Psoas muscle (tissue), 8 donors: ENCODE measurements around the gene CDH4. TPM values are rescaled to one million over a fixed set of nuclear protein-coding genes. Genes with fewer than 3 reads are reported as not detected.

Experiments
- ATAC-seq, 4 donors: fragments of 200-7000 bp; cut with Tn5 transposase; one replicate each; pipeline ENCODE4 v1.9.1; 2020; ENCODE audit warnings: moderate library complexity in 3 of 4, mild to moderate bottlenecking in 2 of 4
- DNase-seq, 2 donors: peaks; one replicate each; pipeline ENCODE4 v3.0.0-alpha.2; 2020
- H3K27ac ChIP-seq: fragments of 200-600 bp; one replicate; pipeline ENCODE4 v1.8.0; 2022
- H3K27me3 ChIP-seq, 3 donors: fragments of 200-600 bp in 1 of 3; one replicate each; pipeline versions ENCODE4 v1.6.1 to v1.8.0; 2013 to 2022; ENCODE audit warnings: low read length in 2 of 3, mild to moderate bottlenecking in 2 of 3, moderate library complexity in 1 of 3; ENCODE audit not compliant: insufficient read depth in 3 of 3
- H3K36me3 ChIP-seq, 2 donors: fragments of 200-600 bp in 1 of 2; one replicate each; pipeline versions ENCODE4 v1.6.1 to v1.8.0; 2013 to 2022; ENCODE audit warnings: low read depth in 1 of 2, mild to moderate bottlenecking in 1 of 2, moderate library complexity in 1 of 2; ENCODE audit not compliant: insufficient read depth in 1 of 2
- H3K4me1 ChIP-seq: fragments of 200-600 bp; one replicate; pipeline ENCODE4 v1.8.0; 2022
- H3K4me3 ChIP-seq: fragments of 200-600 bp; one replicate; pipeline ENCODE4 v1.8.0; 2022; ENCODE audit warnings: mild to moderate bottlenecking
- H3K9me3 ChIP-seq: fragments of 200-600 bp; one replicate; pipeline ENCODE4 v1.8.0; 2022
- CTCF ChIP-seq: fragments of 200-600 bp; IDR thresholded peaks from one replicate; pipeline ENCODE4 v1.8.0; 2022; ENCODE audit warnings: antibody characterized with exemption
- WGBS, 3 donors: extraction: QIAGEN DNeasy Blood & Tissue Kit; methylation state at CpG; one replicate each; pipeline versions ENCODE4 v1.1.6 to v1.1.7; 2013; 5-methylcytosine and 5-hydroxymethylcytosine counted together
- intact Hi-C, 2 donors: fragments of 100-400 bp; cut with DNase I; formaldehyde crosslinking; loops; one replicate each; pipeline versions ENCODE4 v1.11.0 to v1.14.2; 2022
- polyA plus RNA-seq, 3 donors: library from polyadenylated mRNA; stranded (reverse); fragments of 200-250 nt; gene quantifications; one replicate each; pipeline ENCODE4 v1.2.3, GENCODE V29; 2013
- total RNA-seq, 4 donors: library from RNA; stranded (reverse); fragmentation: NEBNext Ultra II Directional in 2 of 4; extraction: Animal tissue kit (Norgen Biotek cat#: 25700) in 2 of 4; gene quantifications; one replicate each; pipeline versions ENCODE4 v1.2.1 to v1.2.4, GENCODE V29; 2021 to 2023
- donor health status: healthy with polysubstance abuse.
- donor health status: DM: no; HTN: no; CAD: no; lungs with moderate emphysema.
- donor health status: Bipolar disorder and iron deficiency.
- donor health status: healthy.
- donor health status: DM: yes; HTN: yes; CAD: no.
- donor health status: DM: no; HTN: no; CAD: no.
- donor health status: DM: no; HTN: no; CAD: no.
- donor health status: DM: yes; HTN: yes; CAD: no.

CDH4 gene
- total and polyA plus RNA-seq, 7 donors, result 0.26 to 1.0 (median 0.34) TPM

DNA sequence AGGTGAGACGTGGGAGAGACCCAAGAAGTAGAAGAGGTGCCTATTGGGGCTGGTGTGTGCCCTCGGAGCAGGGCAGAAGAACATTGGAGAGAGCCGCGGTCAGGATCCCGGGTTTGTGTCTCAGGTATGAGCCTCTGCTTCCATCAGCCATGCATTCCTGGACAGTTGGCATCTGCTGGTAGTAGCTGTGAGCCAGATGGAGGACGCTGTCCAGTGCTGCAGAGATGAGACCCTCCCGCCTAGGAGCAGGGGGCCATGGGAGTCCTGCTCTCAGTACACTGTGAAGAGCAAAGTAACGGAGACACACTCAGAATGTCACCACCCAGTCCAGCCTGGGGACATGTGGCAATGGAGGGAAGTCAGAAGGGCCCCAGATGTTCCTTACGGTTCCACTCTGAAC, 108.2 kb downstream of the CDH4 start:
- ATAC-seq, result no peak
- Histone ChIP-seq H3K27me3 (no peaks in the 10 kb centered on the region), H3K4me3 (no peak overlapping the region), H3K9me3 (no peaks in the 10 kb centered on the region), H3K4me1 (no peaks in the 10 kb centered on the region), H3K27ac (no peak overlapping the region), H3K36me3 (no peaks in the 10 kb centered on the region)
- no peak for DNase-seq
- TF ChIP-seq CTCF, result no peak
- intact Hi-C loops, result no loop called here
- WGBS, 3 donors, result 80 to 89% (median 88%) methylated on average over 9 of the region's 9 CpGs

- no peak for ATAC-seq
- no peak for TF ChIP-seq CTCF
These were observed 108.9 kb downstream of the CDH4 start for GRCh38 chr20:61360940-61361339.

DNA sequence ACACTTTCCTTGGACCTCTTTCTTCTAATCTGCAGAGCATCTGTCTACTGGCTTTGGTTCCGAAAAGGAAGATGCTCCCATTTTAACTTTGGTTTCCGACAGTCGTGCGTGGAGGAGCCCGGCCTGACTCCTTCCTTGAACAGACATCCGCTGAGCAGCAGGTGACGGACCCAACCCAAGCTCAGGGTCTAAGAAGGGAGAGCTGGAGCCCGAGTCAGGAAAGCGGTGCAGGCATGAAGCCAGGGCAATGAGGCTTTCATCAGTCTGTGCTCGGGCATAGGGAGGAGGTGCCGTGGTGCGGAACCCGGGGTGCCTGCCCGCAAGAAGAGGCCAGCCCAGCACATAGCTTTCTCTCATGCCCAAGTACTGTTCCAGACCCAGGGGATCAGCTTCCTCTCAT, 109.4 kb downstream of the CDH4 start:
- H3K4me3 ChIP-seq, result no peak overlapping the region
- 91 to 95% (median 93%) methylated on average over 14 of the region's 14 CpGs for WGBS, 3 donors
- H3K27me3 ChIP-seq, result no peaks in the 10 kb centered on the region
- H3K27ac ChIP-seq, result no peak overlapping the region
- no peak for ATAC-seq
- intact Hi-C loops, result no loop called here
- DNase-seq, result no peak
- H3K36me3 ChIP-seq, result no peaks in the 10 kb centered on the region
- no peak for TF ChIP-seq CTCF
- no peaks in the 10 kb centered on the region for H3K9me3 ChIP-seq
- no peaks in the 10 kb centered on the region for H3K4me1 ChIP-seq

More at GRCh38 chr20:61360940-61361339, 108.9 kb downstream of the CDH4 start:
- Histone ChIP-seq H3K27ac (no peak overlapping the region), H3K9me3 (no peaks in the 10 kb centered on the region), H3K27me3 (no peaks in the 10 kb centered on the region), H3K4me1 (no peaks in the 10 kb centered on the region), H3K36me3 (no peaks in the 10 kb centered on the region), H3K4me3 (no peak overlapping the region)
- 77 to 82% (median 77%) methylated on average over 8 of the region's 8 CpGs for WGBS, 3 donors
- intact Hi-C loops, result no loop called here
- DNase-seq, result no peak

DNA sequence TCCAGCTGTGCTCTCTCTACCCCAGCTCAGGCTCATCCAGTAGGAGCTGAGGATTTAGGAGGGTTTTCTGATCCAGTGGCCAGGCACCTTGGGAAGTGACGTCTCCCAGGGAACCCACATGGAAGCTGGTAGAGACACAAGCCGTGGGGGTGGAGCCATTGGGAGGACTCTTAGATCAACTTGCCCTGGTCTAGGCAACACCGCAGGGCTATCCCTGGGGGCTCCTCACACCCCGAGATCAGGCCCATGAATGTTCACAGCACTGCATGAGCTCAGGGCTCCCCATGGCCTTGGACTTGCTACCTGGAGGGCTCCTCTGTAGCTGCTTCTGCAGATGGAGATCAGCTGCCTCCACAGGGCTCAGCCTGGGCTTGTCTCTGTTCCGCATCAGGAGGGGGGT, 112.1 kb downstream of the CDH4 start:
- TF ChIP-seq CTCF, result no peak
- Histone ChIP-seq H3K4me1 (no peaks in the 10 kb centered on the region), H3K9me3 (no peaks in the 10 kb centered on the region), H3K4me3 (no peak overlapping the region), H3K27ac (no peak overlapping the region), H3K36me3 (no peaks in the 10 kb centered on the region), H3K27me3 (no peaks in the 10 kb centered on the region)
- WGBS, 3 donors, result 73 to 91% (median 90%) methylated on average over 5 of the region's 5 CpGs
- ATAC-seq (no peak), DNase-seq (no peak)
- intact Hi-C loops, result no loop called here

DNA sequence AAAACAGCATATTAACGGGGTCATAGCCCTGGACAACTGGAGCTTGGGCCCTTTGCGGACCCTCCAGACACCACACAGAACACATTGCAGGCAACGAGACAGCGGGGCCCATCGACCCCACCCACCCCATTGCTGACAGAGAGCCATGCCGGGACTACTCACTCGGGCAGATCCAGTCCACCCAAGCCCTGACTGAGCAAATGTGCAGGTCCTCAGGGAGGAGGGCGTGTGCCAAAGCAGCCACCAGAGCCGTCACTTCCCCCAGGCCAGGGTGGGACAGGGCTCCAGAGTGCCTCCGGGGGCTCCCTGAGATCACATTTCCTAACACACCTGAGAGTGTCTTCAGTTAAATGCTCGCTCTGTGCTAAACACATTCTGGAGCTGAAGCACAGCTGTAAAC, 114.9 kb downstream of the CDH4 start:
- peaks cover 0 to 4% (median 0%) of the 10 kb centered on the region in 3 donors for H3K27me3 ChIP-seq
- H3K9me3 ChIP-seq, result no peaks in the 10 kb centered on the region
- DNase-seq, result no peak
- WGBS, 3 donors, result 74 to 81% (median 80%) methylated on average over 11 of the region's 11 CpGs
- no peak overlapping the region for H3K4me3 ChIP-seq
- H3K36me3 ChIP-seq, result no peaks in the 10 kb centered on the region
- H3K27ac ChIP-seq, result no peak overlapping the region
- TF ChIP-seq CTCF, result no peak
- no peaks in the 10 kb centered on the region for H3K4me1 ChIP-seq
- ATAC-seq, result no peak
- intact Hi-C loops, result no loop called here
